RKO (cell line): ENCODE measurements around the gene SUMF1.

Experiments used
- DNase-seq: peaks from one replicate; pipeline ENCODE4 v3.0.0-alpha.2; 2016; ENCODE audit warnings: low spot score

The SUMF1 gene

GRCh38 chr3:4497005-4497692, 30.1 kb upstream of the SUMF1 start:
- DNase-seq: no peak

GRCh38 chr3:4496087-4496452, 29.0 kb upstream of the SUMF1 start:
- DNase-seq: no peak

- no peak for DNase-seq
These were observed 28.4 kb upstream of the SUMF1 start for GRCh38 chr3:4495294-4496086.

GRCh38 chr3:4494895-4495264, 27.8 kb upstream of the SUMF1 start:
- DNase-seq: no peak

DNA sequence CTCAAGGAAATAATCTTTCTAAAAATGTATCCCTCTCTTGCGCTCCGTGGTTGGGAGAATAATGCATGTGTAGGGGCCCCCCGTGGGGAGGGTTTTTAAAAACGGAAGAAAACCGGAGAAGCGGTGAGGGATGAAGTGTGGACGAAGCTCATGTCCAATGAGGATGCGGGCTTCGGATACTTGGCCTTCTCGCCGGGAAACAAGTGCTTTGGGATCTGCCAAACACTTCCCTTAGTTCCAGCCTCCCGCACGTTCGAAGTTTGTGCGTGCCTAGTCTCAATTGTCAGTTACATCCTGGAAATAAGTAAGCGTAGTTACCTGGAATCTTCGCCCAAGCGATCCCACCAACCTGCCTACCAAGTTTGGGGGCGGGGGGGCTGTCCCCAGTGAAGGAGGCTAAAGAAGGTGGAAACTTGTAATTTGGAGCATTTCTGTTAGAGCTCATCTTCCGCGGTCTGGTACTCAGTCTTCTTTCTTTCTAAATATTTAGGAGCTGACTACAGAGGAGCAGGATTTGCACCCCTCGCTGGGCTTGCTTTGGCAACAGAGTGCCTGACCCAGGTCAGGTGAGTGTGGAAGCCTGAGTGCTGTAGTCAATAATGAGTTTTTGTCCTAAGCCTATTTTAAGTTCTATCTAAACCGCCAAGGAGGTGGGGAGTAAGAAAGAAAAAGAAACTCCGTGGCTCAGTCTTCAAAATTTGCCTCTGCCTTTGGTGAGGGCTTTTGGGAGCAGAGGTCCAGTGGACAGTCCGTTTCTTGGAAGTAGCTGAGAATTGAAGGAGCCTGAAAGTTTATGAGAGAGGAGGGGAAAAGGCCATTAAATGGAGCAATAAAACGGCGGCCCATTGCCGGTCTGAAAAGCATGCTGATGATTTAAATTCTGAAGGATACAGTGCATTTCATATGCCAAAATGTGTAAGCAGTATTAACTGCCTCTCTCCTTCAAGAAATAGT, 27.1 kb upstream of the SUMF1 start:
- DNase-seq: peak; percentile 24

DNA sequence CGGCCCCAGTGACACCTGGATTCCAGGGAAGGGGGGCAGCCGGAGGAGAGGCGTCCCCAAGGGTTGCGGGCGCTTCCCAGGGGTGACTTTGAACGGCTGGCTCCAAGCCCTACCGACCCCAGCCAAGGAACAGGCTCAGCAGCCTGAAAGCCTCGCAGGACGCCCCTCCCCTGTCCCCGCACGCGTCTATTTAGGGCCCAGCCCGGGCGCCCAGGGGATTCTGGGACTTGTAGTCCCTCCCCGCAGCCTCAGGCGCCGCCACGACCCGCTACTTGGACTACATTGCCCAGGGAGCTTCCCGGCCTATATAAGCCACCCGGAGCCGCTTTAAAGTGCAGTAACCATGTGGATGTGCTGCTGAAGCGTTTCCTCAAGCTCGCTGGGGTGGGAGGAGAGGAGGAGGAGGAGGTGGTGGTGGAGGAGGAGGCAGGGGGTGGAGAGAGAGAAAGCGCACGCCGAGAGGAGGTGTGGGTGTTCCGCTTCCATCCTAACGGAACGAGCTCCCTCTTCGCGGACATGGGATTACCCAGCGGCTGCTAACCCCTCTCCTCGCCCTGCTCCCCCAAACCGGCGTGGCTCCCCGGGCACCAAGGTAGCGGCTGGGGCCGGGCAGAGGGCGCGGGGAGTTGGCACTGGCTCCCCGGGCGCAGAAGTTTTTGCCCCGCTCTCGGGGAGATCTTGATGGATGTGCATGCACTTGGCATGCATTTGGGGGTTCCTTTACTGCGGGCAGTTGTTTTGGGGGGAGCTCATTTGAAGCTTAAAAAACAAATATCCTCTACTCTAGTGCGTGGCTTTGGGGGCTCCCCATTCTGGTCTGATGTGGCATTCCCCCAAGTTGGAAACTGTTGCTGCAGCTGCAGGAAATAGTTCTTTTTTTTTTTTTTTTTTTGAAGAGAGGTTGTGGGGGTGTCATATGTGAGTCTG, 26.2 kb upstream of the SUMF1 start, which contains the start of gene ITPR1:
ITPR1 (plus strand) TSS at position 335 of the 927 bp plus-strand sequence. CDS start 23,144 bp downstream, outside the sequence.
- DNase-seq: peak; percentile 95

DNA sequence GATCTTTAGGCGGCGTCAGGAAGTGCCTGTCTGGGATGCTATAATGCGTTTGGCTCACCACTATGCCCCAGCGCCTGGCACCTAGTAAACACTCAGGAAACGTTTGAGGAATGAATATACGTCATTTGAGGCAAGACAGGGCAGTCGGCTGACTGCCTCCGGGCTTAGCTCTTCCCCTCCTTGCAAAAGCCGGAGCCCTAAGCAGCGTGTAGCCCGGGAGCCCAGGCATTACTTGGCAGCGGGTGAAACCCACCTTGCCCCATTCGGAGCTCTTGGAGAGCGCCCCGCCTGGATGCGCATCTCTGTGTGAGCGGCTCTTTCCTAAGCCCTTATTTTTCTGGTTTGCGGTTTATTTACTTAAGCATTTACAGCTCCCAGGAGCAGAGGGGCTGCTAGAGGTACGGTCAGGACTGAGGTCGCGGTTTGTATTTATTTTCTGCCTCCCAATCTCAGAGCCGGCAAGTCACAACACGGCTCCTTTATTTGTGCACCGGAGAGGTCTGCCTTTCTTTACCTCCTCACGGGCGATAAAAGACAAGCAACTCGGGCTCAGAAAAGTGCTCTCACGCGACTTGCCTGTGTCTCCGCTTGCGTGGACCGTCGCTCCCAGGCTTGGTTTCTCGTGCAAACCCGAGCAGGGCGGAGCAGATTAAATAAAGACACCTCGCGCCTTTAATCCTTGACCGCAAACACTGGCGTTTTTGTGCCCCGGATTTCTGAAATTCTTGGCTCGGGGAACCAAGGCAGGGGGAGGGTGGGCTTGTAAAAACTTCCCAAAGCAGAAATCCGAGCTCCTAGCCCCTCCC, 25.3 kb upstream of the SUMF1 start:
- peak; percentile 55 for DNase-seq

DNA sequence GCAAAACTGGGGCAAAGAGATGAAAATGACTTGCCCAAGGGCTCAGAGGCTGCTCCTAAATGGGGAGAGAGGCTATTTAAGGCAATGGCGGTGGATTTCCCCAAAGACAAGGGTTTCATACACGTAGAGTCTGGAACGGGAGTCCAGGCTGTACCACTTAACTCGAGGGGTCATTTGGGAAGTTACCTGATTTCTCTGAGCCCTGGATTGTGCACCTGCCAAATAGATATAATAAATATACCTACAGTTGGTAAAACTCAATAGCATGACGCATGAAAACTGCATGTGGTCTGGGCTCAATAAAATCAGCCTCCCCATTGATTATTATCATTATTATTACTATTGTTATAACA, 24.8 kb upstream of the SUMF1 start:
- DNase-seq: no peak

DNA sequence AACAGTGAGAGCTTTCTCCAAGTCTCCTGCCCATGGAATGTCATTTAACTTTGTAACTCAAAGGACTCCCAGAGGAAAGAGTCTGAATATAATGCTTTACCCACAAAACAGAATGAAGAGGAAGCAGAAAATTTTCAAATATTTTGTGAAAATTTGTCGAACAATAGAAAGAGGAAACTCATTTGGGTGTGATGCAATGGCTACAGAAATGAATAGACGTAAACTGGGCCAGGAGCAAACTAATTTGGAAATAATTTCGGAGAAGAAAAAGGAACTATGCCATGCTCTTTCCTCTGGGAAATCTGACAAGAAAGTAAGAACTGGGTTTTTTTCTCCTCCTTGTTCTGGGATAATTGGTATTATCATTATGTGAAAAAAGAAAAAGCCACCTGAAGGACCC, 11.2 kb upstream of the SUMF1 start:
- no peak for DNase-seq

DNA sequence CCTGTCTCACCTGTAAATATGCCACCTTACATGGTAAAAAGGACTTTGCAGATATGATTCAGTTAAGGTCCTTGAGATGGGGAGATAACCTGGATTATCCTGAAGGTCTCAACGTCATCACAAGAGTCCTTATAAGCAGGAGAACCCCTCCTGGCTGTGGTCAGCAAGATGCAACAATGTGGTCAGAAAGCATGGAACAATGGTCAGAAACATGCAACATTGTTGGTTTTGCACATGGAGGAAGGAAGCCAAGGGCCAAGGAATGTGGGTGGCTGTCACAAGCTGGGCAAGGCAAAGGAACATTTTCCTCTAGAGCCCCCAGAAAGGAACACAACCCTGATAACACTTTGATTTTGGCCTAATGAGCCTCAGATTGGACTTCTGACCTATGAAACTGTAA, 9.4 kb upstream of the SUMF1 start:
- DNase-seq: no peak

DNA sequence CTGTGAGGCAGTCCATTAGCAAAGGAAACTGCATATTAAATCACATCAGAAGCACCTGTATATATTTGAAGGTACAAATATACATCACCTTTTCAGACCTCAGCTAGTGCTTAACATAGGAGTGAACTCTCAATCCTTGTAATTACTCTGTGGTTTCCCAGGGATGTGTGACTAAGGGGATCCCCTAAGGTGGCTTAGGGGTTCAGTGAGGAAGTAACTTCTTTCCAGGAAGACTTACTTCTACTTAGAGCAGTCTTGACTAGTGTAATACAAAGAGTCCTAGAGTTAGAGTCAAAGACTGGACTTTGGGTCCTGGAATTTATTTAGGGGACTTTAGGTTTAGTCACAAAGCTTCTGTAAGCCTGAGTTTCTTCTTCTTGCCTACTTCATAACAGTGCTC, 8.7 kb upstream of the SUMF1 start:
- DNase-seq: no peak

DNA sequence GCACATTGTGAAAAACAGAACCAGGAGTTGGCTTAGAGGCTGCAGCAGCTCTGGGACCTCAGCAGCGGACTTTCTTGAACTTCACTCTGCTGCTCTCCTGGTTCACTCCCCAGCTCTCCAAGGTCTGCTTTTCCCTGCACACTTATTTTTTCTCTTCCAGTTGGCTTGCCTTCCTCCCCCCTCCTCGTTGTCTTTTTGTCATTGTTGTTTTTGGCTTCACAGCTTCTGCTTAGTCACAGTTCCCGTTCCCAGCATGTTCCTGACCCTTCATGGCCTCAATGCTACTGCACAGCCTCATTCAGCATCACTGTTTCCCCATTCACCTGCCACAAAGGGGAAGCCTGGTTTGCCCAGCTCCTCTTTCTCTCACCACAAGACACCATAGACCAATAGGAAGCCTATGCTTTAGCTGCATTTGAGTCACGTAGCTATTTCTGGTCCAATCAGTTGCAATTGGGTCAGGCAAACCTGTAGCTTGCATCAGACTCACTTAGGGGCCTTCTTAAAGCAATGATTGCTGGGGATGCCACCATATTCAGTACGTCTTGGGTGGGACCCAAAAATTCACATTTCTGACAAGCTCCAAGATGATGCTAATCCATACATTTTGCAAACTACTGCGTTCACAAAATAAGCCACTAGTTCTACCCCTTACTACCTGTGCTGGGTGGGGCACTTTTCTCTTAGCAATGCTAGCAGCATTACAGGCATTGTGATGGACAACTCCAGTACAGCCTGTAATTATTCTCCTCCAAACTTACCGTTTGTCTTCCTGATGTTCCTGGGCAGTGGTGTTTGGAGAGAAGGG, 7.8 kb upstream of the SUMF1 start:
- DNase-seq: no peak

GRCh38 chr3:4472766-4473165, 5.7 kb upstream of the SUMF1 start:
- no peak for DNase-seq

DNA sequence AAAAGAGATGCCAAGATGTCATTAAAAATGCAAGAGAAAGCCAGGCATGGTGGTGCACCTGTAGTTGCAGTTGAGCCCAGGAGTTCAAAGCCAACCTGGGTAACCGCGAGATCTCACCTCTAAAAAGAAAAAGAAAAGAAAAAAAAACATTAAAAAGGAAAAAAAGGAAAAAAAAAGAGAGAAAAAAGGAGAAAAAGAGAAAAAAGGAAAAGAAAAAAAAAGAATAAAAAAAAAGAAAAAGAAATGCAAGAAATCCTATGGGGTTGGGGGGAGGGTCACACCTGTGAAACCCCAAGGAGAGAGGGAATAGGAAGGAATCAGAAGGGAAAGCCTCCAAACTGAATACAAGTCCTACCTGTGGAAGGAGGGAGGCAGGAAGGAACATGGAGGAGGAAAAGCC, 5.2 kb upstream of the SUMF1 start:
- DNase-seq: no peak

GRCh38 chr3:4471907-4472306, 4.8 kb upstream of the SUMF1 start:
- no peak for DNase-seq

- no peak for DNase-seq
These were observed 426 bp upstream of the SUMF1 start for GRCh38 chr3:4467522-4467867.

DNA sequence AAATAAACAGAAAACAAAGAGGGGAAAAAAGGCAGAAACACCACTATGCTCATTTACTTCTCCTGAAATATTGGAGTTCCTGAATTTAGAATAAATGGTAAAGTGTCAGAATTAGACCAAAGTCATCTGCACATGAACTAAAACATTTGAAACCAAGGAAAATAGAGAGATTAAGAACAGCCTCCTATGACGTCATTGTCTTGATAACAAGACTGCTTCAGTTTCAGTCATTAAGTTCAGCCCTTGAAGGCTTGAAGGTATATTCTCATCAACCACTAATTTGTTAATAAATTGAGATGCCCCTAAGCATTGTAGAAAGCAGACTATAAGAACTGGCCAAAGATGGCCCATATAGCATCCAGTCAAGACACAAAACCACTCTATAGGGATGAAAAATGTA, 2.5 kb downstream of the SUMF1 start:
- no peak for DNase-seq

DNA sequence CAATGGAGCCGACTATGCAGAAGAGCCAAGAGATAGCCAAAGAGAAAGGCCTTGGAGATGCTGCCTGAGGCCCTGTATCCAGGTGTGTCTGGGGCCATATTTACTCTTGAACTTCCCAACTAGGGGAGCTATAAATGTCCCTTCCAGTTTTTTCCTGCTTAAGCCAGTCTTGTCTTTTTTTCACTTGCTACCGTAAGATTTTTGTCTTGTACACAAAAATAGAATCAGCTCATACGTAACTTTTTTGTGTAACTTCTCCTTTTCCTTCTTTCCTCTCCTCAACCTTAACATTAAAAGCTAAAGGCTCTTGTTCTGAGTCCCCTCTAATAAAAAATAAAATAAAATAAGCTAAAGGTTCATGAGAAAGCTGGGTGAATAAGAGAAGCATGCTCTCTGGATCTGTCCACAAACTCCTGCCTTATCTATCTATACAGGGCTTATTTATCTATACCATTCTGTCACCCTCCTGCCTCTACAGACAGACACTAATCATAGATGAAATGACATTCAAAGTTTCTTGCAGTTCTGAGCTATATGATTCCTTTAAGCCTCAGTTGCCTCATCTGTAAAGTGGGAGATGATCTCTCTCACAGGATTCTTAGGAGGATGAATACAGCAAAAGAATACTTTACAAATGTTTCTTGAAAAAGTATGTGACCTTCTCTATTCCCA, 4.6 kb downstream of the SUMF1 start:
- DNase-seq: no peak

DNA sequence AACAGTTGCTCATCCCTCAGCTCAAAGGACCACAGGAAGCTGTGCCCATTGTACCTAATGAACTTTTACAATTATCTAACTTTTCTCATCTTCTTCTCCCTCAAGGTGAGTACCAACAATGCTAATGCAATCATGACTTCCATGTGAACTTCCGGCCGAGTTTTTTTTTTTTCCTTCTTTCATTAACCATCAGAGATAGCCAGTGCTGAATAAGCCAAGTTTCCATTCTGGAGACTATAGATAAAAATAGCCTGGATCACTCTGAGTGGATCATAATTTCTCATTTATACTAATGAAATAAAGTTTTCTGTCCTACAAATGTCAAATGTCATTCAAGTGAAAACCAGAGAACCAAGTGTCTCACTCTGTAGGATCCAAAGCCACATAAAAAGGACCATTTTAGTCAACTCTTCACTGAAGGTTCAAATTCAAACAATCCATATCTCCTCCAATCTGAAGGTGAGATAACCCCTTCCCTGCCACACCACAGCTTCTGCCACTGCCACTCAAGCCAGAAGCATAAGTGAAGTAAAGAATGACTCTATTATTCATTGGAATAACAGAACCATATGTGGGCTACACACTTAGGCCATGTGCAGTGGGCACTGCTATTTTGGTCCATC, 5.5 kb downstream of the SUMF1 start:
- no peak for DNase-seq
